Hair follicle dermal papilla cell (primary cell): ENCODE results near the gene FOXD1. TPM values are rescaled to one million over a fixed set of nuclear protein-coding genes. Genes with fewer than 3 reads are reported as not detected.

Experiments used
- total RNA-seq: library from RNA; depleted of rRNA; stranded (reverse); fragments of >200 nt; gene quantifications from 2 replicates; pipeline ENCODE4 v1.2.3, GENCODE V29; 2012

FOXD1 gene
- total RNA-seq = 24.7 and 26.1 TPM in 2 replicates

GRCh38 chr5:73448463-73449136 lies at the start of gene FOXD1:
FOXD1 (minus strand) TSS chr5:73448777; CDS start chr5:73448362, 415 bp downstream.

Other genes with a start within 250 kb of the FOXD1 start
- gene BTF3, start 49.7 kb upstream of the FOXD1 start, total RNA-seq = 187 and 284 TPM in 2 replicates
- gene ANKRA2, start 116.9 kb upstream of the FOXD1 start, total RNA-seq = 12.9 and 13.8 TPM in 2 replicates
- gene UTP15, start 117.0 kb upstream of the FOXD1 start, total RNA-seq = 27.4 and 32.8 TPM in 2 replicates
- gene ARHGEF28, start 177.4 kb upstream of the FOXD1 start, total RNA-seq = 27.4 and 42.4 TPM in 2 replicates